ENCODE measurements around the gene EP400.

- TF ChIP-seq CTCF (IDR thresholded peaks at IDR 0.05): no peak
- TF ChIP-seq POLR2AphosphoS5 (IDR thresholded peaks at IDR 0.05): no peak
- no peak for TF ChIP-seq POLR2A (IDR thresholded peaks at IDR 0.05)
These were observed 105.9 kb downstream of the EP400 start for GRCh38 chr12:132055535-132056096.

Measured in gastroesophageal sphincter (tissue), 3 donors.